Measurements from ENCODE around the gene ITGB5. TPM values are rescaled to one million over a fixed set of nuclear protein-coding genes. Genes with fewer than 3 reads are reported as not detected.

ITGB5 gene
- total RNA-seq, 4 donors from 2014 or later: 159 to 397 (median 245) TPM

GRCh38 chr3:124765197-124765840, 121.8 kb downstream of the ITGB5 start:
- H3K9me3 ChIP-seq: no peaks in the 10 kb centered on the region
- DNase-seq (ENCODE audit: low spot score in 2 of 2): no peak
- WGBS: 78% methylated on average over 5 of the region's 5 CpGs
- no peak overlapping the region for H3K27ac ChIP-seq
- no peak overlapping the region for H3K4me3 ChIP-seq
- peaks cover 63% of the 10 kb centered on the region for H3K36me3 ChIP-seq
- TF ChIP-seq POLR2AphosphoS5 (IDR thresholded peaks at IDR 0.05): no peak
- TF ChIP-seq, protein P1, sequence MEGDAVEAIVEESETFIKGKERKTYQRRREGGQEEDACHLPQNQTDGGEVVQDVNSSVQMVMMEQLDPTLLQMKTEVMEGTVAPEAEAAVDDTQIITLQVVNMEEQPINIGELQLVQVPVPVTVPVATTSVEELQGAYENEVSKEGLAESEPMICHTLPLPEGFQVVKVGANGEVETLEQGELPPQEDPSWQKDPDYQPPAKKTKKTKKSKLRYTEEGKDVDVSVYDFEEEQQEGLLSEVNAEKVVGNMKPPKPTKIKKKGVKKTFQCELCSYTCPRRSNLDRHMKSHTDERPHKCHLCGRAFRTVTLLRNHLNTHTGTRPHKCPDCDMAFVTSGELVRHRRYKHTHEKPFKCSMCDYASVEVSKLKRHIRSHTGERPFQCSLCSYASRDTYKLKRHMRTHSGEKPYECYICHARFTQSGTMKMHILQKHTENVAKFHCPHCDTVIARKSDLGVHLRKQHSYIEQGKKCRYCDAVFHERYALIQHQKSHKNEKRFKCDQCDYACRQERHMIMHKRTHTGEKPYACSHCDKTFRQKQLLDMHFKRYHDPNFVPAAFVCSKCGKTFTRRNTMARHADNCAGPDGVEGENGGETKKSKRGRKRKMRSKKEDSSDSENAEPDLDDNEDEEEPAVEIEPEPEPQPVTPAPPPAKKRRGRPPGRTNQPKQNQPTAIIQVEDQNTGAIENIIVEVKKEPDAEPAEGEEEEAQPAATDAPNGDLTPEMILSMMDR (IDR thresholded peaks at IDR 0.05): no peak
- no peak for TF ChIP-seq POLR2A (IDR thresholded peaks at IDR 0.05)
- TF ChIP-seq EP300 (IDR thresholded peaks at IDR 0.05): no peak
- peaks cover 31% of the 10 kb centered on the region for H3K4me1 ChIP-seq
- H3K27me3 ChIP-seq: no peaks in the 10 kb centered on the region

DNA sequence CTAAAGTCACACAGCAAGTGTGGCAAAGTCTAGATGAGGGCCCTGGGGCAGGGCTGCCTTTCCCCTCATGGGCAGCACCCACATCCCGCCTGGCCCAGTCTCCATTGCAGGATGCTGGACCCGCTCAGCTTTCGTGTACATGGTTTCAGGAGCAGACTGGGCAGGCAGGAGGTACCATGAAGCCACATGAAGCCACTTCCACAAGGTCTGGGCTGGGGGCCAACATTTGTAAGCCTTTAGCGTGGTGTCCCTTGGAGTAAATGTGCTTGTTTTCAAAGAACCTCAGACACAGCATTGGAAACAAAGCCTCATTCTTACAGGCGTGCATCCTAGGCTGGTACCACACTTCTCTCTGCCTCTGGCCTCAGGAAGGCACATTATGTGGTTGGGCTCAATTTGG, 122.4 kb downstream of the ITGB5 start:
- no peak overlapping the region for H3K27ac ChIP-seq
- no peak for DNase-seq (ENCODE audit: low spot score in 2 of 2)
- H3K4me3 ChIP-seq: no peak overlapping the region
- H3K9me3 ChIP-seq: no peaks in the 10 kb centered on the region
- H3K36me3 ChIP-seq: peaks cover 58% of the 10 kb centered on the region
- TF ChIP-seq POLR2AphosphoS5 (IDR thresholded peaks at IDR 0.05): no peak
- TF ChIP-seq EP300 (IDR thresholded peaks at IDR 0.05): no peak
- TF ChIP-seq, protein P1 (IDR thresholded peaks at IDR 0.05): no peak
- TF ChIP-seq POLR2A (IDR thresholded peaks at IDR 0.05): no peak
- H3K4me1 ChIP-seq: peaks cover 25% of the 10 kb centered on the region
- 68% methylated on average over 4 of the region's 5 CpGs for WGBS
- H3K27me3 ChIP-seq: no peaks in the 10 kb centered on the region

GRCh38 chr3:124763644-124764358, 123.4 kb downstream of the ITGB5 start:
- H3K27me3 ChIP-seq: no peaks in the 10 kb centered on the region
- peaks cover 58% of the 10 kb centered on the region for H3K36me3 ChIP-seq
- peaks cover 19% of the 10 kb centered on the region for H3K4me1 ChIP-seq
- no peak overlapping the region for H3K27ac ChIP-seq
- TF ChIP-seq, protein P1 (IDR thresholded peaks at IDR 0.05): no peak
- TF ChIP-seq POLR2AphosphoS5 (IDR thresholded peaks at IDR 0.05) (no peak), EP300 (IDR thresholded peaks at IDR 0.05) (no peak), POLR2A (IDR thresholded peaks at IDR 0.05) (no peak)
- no peak overlapping the region for H3K4me3 ChIP-seq
- 81% methylated on average over 13 of the region's 15 CpGs for WGBS
- H3K9me3 ChIP-seq: no peaks in the 10 kb centered on the region
- no peak for DNase-seq (ENCODE audit: low spot score in 2 of 2)

- Histone ChIP-seq H3K36me3 (peaks cover 52% of the 10 kb centered on the region), H3K27ac (no peak overlapping the region), H3K9me3 (no peaks in the 10 kb centered on the region), H3K4me1 (peaks cover 19% of the 10 kb centered on the region), H3K4me3 (no peak overlapping the region), H3K27me3 (no peaks in the 10 kb centered on the region)
- WGBS: 97% methylated on average over 8 of the region's 8 CpGs
- DNase-seq (ENCODE audit: low spot score in 2 of 2): no peak
- TF ChIP-seq EP300 (IDR thresholded peaks at IDR 0.05): no peak
- no peak for TF ChIP-seq POLR2A (IDR thresholded peaks at IDR 0.05)
- TF ChIP-seq, protein P1 (IDR thresholded peaks at IDR 0.05): no peak
- no peak for TF ChIP-seq POLR2AphosphoS5 (IDR thresholded peaks at IDR 0.05)
These were observed 124.0 kb downstream of the ITGB5 start for GRCh38 chr3:124763206-124763605.

DNA sequence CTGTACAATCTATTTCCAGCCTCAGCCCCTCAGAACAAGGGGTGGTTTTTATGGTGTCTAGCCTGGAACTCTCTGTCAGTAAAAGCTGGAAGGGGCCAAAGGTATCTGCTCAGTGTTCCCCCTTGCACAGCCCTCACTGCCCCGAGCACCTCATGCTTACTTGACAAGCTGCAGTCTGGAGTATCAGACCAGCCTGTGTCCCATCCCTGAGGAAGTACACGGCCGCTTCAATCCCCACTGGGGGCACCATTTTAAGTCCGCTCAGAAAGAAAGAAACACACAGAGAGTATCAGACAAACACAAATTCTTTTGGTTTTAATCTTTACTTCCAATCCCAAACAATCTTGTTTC, 124.5 kb downstream of the ITGB5 start:
- peaks cover 46% of the 10 kb centered on the region for H3K36me3 ChIP-seq
- no peak for DNase-seq (ENCODE audit: low spot score in 2 of 2)
- H3K4me3 ChIP-seq: no peak overlapping the region
- WGBS: 84% methylated on average over 4 of the region's 4 CpGs
- H3K4me1 ChIP-seq: peaks cover 19% of the 10 kb centered on the region
- TF ChIP-seq POLR2AphosphoS5 (IDR thresholded peaks at IDR 0.05) (no peak), POLR2A (IDR thresholded peaks at IDR 0.05) (no peak), EP300 (IDR thresholded peaks at IDR 0.05) (no peak)
- TF ChIP-seq, protein P1 (IDR thresholded peaks at IDR 0.05): no peak
- no peak overlapping the region for H3K27ac ChIP-seq
- H3K27me3 ChIP-seq: no peaks in the 10 kb centered on the region
- no peaks in the 10 kb centered on the region for H3K9me3 ChIP-seq

All from suprapubic skin (tissue), 4 donors.